ENCODE results near the gene CTSW. TPM values are rescaled to one million over a fixed set of nuclear protein-coding genes. Genes with fewer than 3 reads are reported as not detected.

CTSW gene
- total and polyA plus RNA-seq, 4 experiments from 2014 or later = 30.1 to 107 (median 55.6) TPM

DNA sequence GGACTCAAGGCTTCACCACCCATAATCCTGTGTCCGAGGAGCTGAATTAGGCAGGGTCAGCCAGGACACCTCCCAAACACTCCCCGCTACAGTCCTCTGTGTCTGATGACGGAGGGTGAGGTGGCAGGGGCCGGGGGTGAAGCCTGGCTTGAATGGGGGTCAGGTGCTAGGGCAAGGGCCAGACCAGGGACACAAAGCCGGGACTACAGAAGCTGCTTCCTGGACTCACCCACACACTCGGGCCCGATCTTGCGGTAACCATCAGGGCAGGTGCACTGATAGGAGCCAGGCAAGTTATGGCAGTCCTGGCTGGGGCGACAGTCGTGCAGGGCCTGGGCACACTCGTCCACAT lies 9.4 kb upstream of the CTSW start:
- H3K36me3 ChIP-seq (ENCODE audit: insufficient read depth, low read length) = peaks cover 9% of the 10 kb centered on the region
- Mint-ChIP-seq H3K27me3 (no peaks in the 10 kb centered on the region), H3K36me3 (peaks cover 4 to 15% of the 10 kb centered on the region in 2 donors), H3K4me1 (peaks cover 7 to 41% (median 23%) of the 10 kb centered on the region in 4 donors), H3K27ac (peak overlapping the region in 2 of 7 donors; percentile 38 to 82), H3K4me3 (peak overlapping the region in 1 of 8 donors; percentile 57), H3K9me3 (no peaks in the 10 kb centered on the region)
- H3K4me3 ChIP-seq (ENCODE audit: low read length in 2 of 2) = no peak overlapping the region
- H3K9me3 ChIP-seq (ENCODE audit: control insufficient read depth in 1 of 2, low read length in 2 of 2) = no peaks in the 10 kb centered on the region
- no peak overlapping the region for H3K27ac ChIP-seq (ENCODE audit: low read depth, low read length)
- H3K27me3 ChIP-seq (ENCODE audit: insufficient read depth, low read length) = no peaks in the 10 kb centered on the region
- POLR2A ChIA-PET (ENCODE audit: partially characterized antibody) = interaction anchor here (1.5 to 11.3 kb wide), 4 partner anchors 8 to 20 kb away, joined by 4 to 222 read pairs (median 7); partner anchors contain the start of genes CCDC85B, CFL1 and MUS81
- intact Hi-C loops (cut with micrococcal nuclease) = no loop called here
- CTCF ChIA-PET (ENCODE audit: partially characterized antibody) = interaction anchor here (1.1 to 2.4 kb wide), 4 partner anchors 15 to 118 kb away, joined by 3 to 20 read pairs (median 5); partner anchors contain the start of gene FIBP
- peaks cover 20% of the 10 kb centered on the region for H3K4me1 ChIP-seq (ENCODE audit: insufficient read depth, low read length)
- no peak for DNase-seq

DNA sequence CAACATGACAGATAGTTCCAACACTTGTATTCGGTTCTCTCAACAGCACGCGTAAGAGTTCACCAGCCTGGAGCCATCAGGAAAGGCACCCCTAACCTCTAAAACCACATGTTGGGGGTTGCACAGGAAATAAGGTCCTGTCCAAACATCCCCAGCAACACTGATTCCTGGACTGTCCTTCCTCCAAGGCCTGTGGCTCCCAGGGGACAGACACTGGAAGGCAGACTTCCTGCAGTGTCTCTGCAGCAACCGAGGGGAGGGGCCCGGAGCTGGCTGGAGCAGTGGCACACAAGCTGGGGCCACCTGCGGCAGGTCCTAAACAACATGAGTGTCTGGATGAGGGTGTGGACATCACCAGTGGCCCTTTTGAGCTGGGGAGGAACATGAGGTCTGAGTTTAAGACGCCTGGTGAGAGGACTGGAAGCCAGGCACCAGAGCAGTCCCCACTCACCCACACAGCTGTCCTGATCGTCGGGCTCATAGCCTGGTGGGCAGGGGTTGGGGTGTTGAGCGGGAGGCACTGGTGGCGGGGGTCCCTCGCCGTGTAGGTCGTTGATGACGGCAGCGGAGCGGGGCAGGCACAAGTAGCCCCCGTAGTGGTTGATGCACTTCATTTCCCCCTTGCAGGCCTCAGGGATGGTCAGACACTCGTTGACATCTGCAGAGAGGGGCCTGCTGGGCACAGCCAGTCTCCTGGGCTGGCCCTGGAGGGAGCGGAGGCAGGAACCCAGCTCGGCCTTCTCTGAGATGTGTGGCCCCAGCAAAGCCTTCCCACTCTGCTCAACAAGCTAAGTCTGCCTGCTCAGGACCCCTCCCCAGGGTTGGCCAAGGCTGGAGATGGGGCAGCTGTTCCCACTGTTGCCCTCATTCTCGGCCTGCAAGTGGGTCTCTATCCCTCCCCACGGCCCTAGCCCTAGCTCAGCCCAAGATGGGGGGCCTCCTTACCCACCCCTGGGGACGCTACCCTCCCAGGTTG lies 8.6 kb upstream of the CTSW start:
- no peak for DNase-seq
- ChIA-PET POLR2A (ENCODE audit: partially characterized antibody) (interaction anchor here (0.5 to 11.3 kb wide), 12 partner anchors 8 to 131 kb away, joined by 3 to 222 read pairs (median 3); partner anchors contain the start of genes BANF1, CCDC85B, CFL1 and CTSW), CTCF (ENCODE audit: partially characterized antibody) (interaction anchor here (0.7 to 2.4 kb wide), 7 partner anchors 11 to 174 kb away, joined by 3 to 29 read pairs (median 4); partner anchors contain the start of genes CCDC85B, FIBP and MUS81)
- Mint-ChIP-seq H3K4me1 (peaks cover 7 to 41% (median 23%) of the 10 kb centered on the region in 4 donors), H3K4me3 (peak overlapping the region in 5 of 8 donors; percentile 8 to 61 (median 40)), H3K9me3 (no peaks in the 10 kb centered on the region), H3K27me3 (no peaks in the 10 kb centered on the region), H3K36me3 (peaks cover 3 to 9% of the 10 kb centered on the region in 2 donors), H3K27ac (peak overlapping the region in 3 of 7 donors; percentile 29 to 82 (median 38))
- Histone ChIP-seq H3K4me1 (ENCODE audit: insufficient read depth, low read length) (peaks cover 20% of the 10 kb centered on the region), H3K36me3 (ENCODE audit: insufficient read depth, low read length) (peaks cover 2% of the 10 kb centered on the region), H3K27me3 (ENCODE audit: insufficient read depth, low read length) (no peaks in the 10 kb centered on the region), H3K4me3 (ENCODE audit: low read length in 2 of 2) (no peak overlapping the region), H3K9me3 (ENCODE audit: control insufficient read depth in 1 of 2, low read length in 2 of 2) (no peaks in the 10 kb centered on the region), H3K27ac (ENCODE audit: low read depth, low read length) (no peak overlapping the region)
- intact Hi-C loops (cut with micrococcal nuclease) = no loop called here

DNA sequence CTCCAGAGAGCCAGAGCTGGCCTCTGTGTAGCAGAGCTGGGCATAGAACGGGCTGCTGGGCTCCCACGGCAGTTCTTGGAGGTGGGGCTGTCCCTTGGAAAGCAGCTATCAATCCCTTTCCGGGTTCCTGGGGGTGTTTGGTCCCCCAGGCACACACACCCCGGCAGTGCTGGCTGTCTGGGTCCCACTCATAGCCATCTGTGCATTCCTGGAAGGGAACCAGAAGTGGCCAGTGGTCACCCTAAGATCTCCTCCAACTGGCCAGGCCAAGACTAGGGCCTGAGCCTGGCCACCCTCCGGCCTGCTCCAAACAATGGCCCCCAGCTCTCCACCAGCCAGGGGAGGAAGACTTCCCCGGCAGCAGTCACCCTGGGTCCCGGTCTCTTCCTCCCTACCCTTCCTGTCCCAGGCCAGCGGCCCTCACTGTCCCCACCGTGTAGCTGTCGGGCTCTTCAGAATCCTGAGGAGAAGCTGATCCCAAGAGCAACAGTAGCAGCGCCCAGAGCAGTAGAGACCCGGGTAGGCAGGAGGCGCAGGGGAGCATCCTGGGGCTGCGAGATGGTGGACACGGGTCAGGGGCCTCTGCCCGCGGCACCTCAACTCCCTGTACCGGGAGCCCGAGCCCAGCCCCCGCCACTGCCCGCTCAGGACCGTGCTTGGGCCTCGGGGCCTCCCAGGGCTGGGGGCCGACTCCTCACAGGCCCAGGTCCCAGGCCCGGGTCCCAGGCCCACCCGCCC lies 7.7 kb upstream of the CTSW start:
- H3K27me3 Mint-ChIP-seq = no peaks in the 10 kb centered on the region

DNA sequence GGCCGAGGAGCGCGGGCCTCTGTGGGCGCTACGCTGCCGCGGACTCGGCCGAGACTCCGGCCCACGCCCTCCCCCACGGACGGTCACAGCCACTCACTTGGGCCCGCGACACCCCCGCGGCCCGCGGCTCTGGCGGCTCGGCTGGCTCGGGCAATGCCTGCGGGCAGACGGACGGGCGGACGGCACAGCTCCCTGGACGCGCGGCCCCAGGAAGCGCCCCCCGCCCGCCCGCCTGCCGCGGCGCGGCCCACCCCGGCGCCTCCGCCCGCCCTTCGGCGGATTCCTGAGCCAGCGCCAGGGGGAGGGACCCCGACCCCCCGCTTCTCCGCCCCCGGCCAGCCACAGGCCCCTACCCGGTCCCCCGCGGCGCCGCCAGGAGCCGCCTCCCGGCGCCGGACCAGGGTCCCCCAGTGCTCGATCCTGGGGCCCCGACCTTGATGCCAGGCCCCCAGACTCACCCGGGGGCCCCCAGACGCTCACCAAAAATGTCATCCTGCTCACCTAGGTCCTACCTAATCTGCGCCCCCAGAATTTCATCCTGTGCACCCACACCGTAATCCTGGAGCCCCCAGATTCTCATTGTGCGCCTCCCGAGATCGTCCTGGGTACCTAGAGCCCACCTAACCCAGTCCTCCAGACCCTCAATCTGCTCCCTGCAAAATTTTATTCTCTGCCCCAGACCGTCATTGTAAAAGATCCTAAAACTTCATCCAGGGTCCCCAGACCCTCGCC lies 6.9 kb upstream of the CTSW start, which contains the start of gene EFEMP2:
EFEMP2 (minus strand) TSS at position 215 of the 732 bp plus-strand sequence. CDS start 446 bp downstream, outside the sequence.
- Mint-ChIP-seq H3K27me3 (no peaks in the 10 kb centered on the region), H3K4me1 (peaks cover 7 to 41% (median 20%) of the 10 kb centered on the region in 4 donors), H3K9me3 (no peaks in the 10 kb centered on the region), H3K36me3 (no peaks in the 10 kb centered on the region), H3K27ac (peak within 1 kb of the TSS; percentile 85 to 96 (median 94)), H3K4me3 (peak within 1 kb of the TSS; percentile 71 to 95 (median 89))
- Histone ChIP-seq H3K4me3 (ENCODE audit: low read length in 2 of 2) (peak within 1 kb of the TSS; percentile 57 to 69), H3K4me1 (ENCODE audit: insufficient read depth, low read length) (peaks cover 20% of the 10 kb centered on the region), H3K27me3 (ENCODE audit: insufficient read depth, low read length) (no peaks in the 10 kb centered on the region), H3K36me3 (ENCODE audit: insufficient read depth, low read length) (no peaks in the 10 kb centered on the region), H3K9me3 (ENCODE audit: control insufficient read depth in 1 of 2, low read length in 2 of 2) (no peaks in the 10 kb centered on the region), H3K27ac (ENCODE audit: low read depth, low read length) (peak within 1 kb of the TSS; percentile 77)
- ChIA-PET POLR2A (ENCODE audit: partially characterized antibody) (interaction anchor here (0.6 to 11.3 kb wide), 14 partner anchors 9 to 300 kb away, joined by 3 to 222 read pairs (median 6); partner anchors contain the start of genes BANF1, C11orf68, CCDC85B and CFL1), CTCF (ENCODE audit: partially characterized antibody) (interaction anchor here (1.9 to 6.6 kb wide), 2 partner anchors 13 to 15 kb away, joined by 29 to 104 read pairs; partner anchors contain the start of genes CCDC85B, FIBP and MUS81)
- peak in 1 of 5 donors; percentile 38 for DNase-seq
- intact Hi-C loops (cut with micrococcal nuclease) = loop anchor here (2.0 kb wide), 2 partner anchors 14 to 16 kb away; partner anchors contain the start of genes CFL1 and FIBP

More for the DNA sequence above, 7.7 kb upstream of the CTSW start:
- Mint-ChIP-seq H3K4me3 (peak overlapping the region; percentile 16 to 67 (median 38)), H3K36me3 (peaks cover 3 to 4% of the 10 kb centered on the region in 2 donors), H3K27ac (peak overlapping the region in 1 of 7 donors; percentile 10), H3K9me3 (no peaks in the 10 kb centered on the region), H3K4me1 (peaks cover 7 to 41% (median 21%) of the 10 kb centered on the region in 4 donors)
- no peak overlapping the region for H3K27ac ChIP-seq (ENCODE audit: low read depth, low read length)
- H3K4me3 ChIP-seq (ENCODE audit: low read length in 2 of 2) = no peak overlapping the region
- no peaks in the 10 kb centered on the region for H3K27me3 ChIP-seq (ENCODE audit: insufficient read depth, low read length)
- H3K4me1 ChIP-seq (ENCODE audit: insufficient read depth, low read length) = peaks cover 20% of the 10 kb centered on the region
- no peaks in the 10 kb centered on the region for H3K9me3 ChIP-seq (ENCODE audit: control insufficient read depth in 1 of 2, low read length in 2 of 2)
- intact Hi-C loops (cut with micrococcal nuclease) = loop anchor here (2.0 kb wide), 2 partner anchors 13 to 17 kb away; partner anchors contain the start of genes CFL1 and FIBP
- ChIA-PET POLR2A (ENCODE audit: partially characterized antibody) (interaction anchor here (0.9 to 11.3 kb wide), 9 partner anchors 8 to 130 kb away, joined by 3 to 222 read pairs (median 3); partner anchors contain the start of genes BANF1, CCDC85B, CFL1 and CTSW), CTCF (ENCODE audit: partially characterized antibody) (interaction anchor here (0.9 to 2.4 kb wide), 5 partner anchors 12 to 173 kb away, joined by 4 to 29 read pairs (median 5); partner anchors contain the start of genes CCDC85B, FIBP and MUS81)
- H3K36me3 ChIP-seq (ENCODE audit: insufficient read depth, low read length) = no peaks in the 10 kb centered on the region
- peak in 1 of 5 donors; percentile 6 for DNase-seq

DNA sequence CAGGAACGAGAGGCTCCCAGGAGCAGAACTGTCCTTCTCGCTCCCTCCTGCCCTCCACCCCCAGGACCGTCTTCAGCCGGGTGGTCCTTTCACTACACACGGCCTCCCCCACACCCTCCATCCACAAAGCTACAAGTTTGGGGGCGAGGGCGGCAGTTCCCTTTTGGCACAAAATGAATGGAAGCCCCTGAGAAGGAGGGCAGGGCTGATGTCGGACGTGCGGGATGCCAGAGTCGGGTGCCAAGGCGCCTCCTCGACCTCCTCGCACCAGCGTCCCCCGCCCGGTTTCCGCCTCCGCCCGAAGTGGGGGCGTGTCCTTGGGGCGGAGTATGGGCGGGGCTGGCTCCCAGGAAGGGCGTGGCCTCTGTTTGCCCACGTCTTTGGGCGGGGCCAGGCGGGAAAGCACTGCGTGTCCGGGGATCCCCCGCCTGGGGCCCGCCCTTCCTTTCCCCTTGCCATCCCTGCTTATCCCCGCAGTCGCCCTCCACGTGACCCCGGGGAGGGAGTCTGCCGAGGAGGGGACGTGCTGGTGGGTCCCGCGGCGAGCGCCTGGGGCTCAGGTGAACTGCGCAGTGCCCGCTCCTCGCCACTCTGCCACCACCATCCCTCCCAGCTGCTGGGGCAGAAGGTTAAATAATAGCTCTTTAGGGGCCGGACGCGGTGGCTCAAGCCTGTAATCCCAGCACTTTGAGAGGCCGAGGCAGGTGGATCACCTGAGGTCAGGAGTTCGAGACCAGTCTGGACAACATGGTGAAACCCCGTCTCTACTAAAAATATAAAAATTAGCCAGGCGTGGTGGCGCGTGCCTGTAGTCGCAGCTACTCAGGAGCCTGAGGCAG lies 6.1 kb upstream of the CTSW start:
- H3K4me3 ChIP-seq (ENCODE audit: low read length in 2 of 2) = peak overlapping the region; percentile 57 to 69
- Mint-ChIP-seq H3K27ac (peak overlapping the region; percentile 85 to 96 (median 94)), H3K9me3 (no peaks in the 10 kb centered on the region), H3K4me1 (peaks cover 7 to 45% (median 20%) of the 10 kb centered on the region in 4 donors), H3K4me3 (peak overlapping the region; percentile 71 to 95 (median 89)), H3K27me3 (no peaks in the 10 kb centered on the region), H3K36me3 (no peaks in the 10 kb centered on the region)
- DNase-seq = peak; percentile 94 to 99 (median 96)
- H3K4me1 ChIP-seq (ENCODE audit: insufficient read depth, low read length) = peaks cover 20% of the 10 kb centered on the region
- ChIA-PET POLR2A (ENCODE audit: partially characterized antibody) (interaction anchor here (0.6 to 11.3 kb wide), 17 partner anchors 10 to 301 kb away, joined by 3 to 222 read pairs (median 3); partner anchors contain the start of genes BANF1, C11orf68, CCDC85B and CFL1), CTCF (ENCODE audit: partially characterized antibody) (interaction anchor here (0.8 to 6.6 kb wide), 3 partner anchors 14 to 112 kb away, joined by 3 to 104 read pairs (median 30); partner anchors contain the start of genes CCDC85B, FIBP and MUS81)
- no peaks in the 10 kb centered on the region for H3K27me3 ChIP-seq (ENCODE audit: insufficient read depth, low read length)
- no peaks in the 10 kb centered on the region for H3K36me3 ChIP-seq (ENCODE audit: insufficient read depth, low read length)
- intact Hi-C loops (cut with micrococcal nuclease) = loop anchor here (2.0 kb wide), 2 partner anchors 15 kb away; partner anchors contain the start of genes CFL1 and FIBP
- peak overlapping the region; percentile 77 for H3K27ac ChIP-seq (ENCODE audit: low read depth, low read length)
- H3K9me3 ChIP-seq (ENCODE audit: control insufficient read depth in 1 of 2, low read length in 2 of 2) = no peaks in the 10 kb centered on the region

Data from CD4-positive, alpha-beta memory T cell (primary cell).